ENCODE results near the gene RFX4. TPM values are rescaled to one million over a fixed set of nuclear protein-coding genes. Genes with fewer than 3 reads are reported as not detected.

RFX4 gene
- total and polyA plus RNA-seq, 10 of the 15 experiments (the other 5 are each of a cell fraction or from before 2014, with no cell fraction given), result 0.02 to 0.23 TPM; not detected in 8

DNA sequence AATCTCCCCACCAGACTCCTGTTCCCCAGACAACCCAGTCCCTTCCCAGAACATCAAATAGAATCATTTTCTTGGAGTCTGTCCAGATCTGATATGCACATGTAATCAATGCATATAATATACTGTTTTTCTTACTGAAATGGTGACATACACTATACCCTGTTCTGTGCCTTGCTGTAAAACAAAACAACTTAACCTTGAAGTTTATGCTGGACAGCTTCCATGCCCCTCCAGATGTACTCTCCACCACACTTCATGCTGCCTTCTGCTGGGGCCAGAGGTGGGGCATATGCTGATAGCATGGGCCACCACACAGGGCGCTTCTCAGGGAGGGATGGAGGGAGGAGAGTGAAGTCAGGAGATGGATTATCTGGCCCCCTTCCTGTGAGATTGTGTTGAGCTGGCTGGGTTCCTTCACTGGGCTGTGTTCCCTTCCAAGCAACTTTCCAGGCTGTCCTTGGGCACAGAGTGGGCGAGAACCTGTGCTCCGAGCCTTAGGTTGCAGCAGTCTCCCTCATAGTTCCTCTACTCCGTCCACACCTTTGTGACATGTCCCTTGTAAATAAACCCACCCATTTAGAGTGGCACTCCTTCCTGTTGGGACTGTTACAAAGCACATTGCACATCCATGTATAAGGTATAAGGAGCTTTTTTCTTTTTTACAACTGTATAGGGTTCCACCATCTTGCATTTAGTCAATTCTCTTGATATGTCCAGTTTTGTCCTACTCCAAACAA, 114.0 kb downstream of the RFX4 start (continued):
- TF ChIP-seq, protein P1, sequence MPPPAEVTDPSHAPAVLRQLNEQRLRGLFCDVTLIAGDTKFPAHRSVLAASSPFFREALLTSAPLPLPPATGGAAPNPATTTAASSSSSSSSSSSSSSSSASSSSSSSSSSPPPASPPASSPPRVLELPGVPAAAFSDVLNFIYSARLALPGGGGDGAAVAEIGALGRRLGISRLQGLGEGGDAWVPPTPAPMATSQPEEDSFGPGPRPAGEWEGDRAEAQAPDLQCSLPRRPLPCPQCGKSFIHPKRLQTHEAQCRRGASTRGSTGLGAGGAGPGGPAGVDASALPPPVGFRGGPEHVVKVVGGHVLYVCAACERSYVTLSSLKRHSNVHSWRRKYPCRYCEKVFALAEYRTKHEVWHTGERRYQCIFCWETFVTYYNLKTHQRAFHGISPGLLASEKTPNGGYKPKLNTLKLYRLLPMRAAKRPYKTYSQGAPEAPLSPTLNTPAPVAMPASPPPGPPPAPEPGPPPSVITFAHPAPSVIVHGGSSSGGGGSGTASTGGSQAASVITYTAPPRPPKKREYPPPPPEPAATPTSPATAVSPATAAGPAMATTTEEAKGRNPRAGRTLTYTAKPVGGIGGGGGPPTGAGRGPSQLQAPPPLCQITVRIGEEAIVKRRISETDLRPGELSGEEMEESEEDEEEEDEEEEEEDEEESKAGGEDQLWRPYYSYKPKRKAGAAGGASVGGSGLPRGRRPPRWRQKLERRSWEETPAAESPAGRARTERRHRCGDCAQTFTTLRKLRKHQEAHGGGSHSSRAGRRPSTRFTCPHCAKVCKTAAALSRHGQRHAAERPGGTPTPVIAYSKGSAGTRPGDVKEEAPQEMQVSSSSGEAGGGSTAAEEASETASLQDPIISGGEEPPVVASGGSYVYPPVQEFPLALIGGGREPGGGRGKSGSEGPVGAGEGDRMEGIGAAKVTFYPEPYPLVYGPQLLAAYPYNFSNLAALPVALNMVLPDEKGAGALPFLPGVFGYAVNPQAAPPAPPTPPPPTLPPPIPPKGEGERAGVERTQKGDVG (CRISPR knock-in tag; IDR thresholded peaks at IDR 0.05), result no peak
- TF ChIP-seq MTA2 (IDR thresholded peaks at IDR 0.05; ENCODE audit: low read depth) (no peak), KDM1A (IDR thresholded peaks at IDR 0.05; ENCODE audit: borderline replicate concordance) (no peak), PAX5 (IDR thresholded peaks at IDR 0.05; ENCODE audit: borderline replicate concordance, low read depth, low read length) (no peak), ZSCAN29 (IDR thresholded peaks at IDR 0.05) (no peak), BHLHE40 (IDR thresholded peaks at IDR 0.05; ENCODE audit: borderline replicate concordance in 1 of 2, low read depth in 2 of 2, low read length in 1 of 2) (no peak), RELA (IDR thresholded peaks at IDR 0.05; ENCODE audit: borderline replicate concordance, partially characterized antibody) (no peak), ZNF207 (IDR thresholded peaks at IDR 0.05; ENCODE audit: borderline replicate concordance) (no peak), NR2F1 (conservative IDR thresholded peaks at IDR 0.05) (no peak), ZBED1 (IDR thresholded peaks at IDR 0.05; ENCODE audit: borderline replicate concordance) (no peak), TAF1 (IDR thresholded peaks at IDR 0.05; ENCODE audit: borderline replicate concordance, low read depth, low read length) (no peak)

Data from GM12878 (cell line).